DOHH2 (cell line): ENCODE measurements around the gene FLCN.

Experiments used
- H3F3A ChIP-seq: fragments of 200-600 bp; sonication (generic), shearing (Covaris generic); 2 replicates; pipeline ENCODE4 v1.6.0; 2016; ENCODE audit warnings: antibody characterized with exemption, mild to moderate bottlenecking; ENCODE audit not compliant: control insufficient read depth, insufficient read depth
- H3K27ac ChIP-seq: fragments of 200-600 bp; sonication (generic); 2 replicates; pipeline ENCODE4 v1.5.1; 2014; ENCODE audit warnings: low read depth, mild to moderate bottlenecking, low read length, moderate library complexity
- H3K27me3 ChIP-seq: fragments of 200-600 bp; sonication (generic); 2 replicates; pipeline ENCODE4 v1.6.1; 2014; ENCODE audit warnings: mild to moderate bottlenecking, low read length, mixed read lengths; ENCODE audit not compliant: control insufficient read depth
- H3K36me3 ChIP-seq: fragments of 200-600 bp; sonication (generic); 2 replicates; pipeline ENCODE4 v1.6.1; 2014; ENCODE audit warnings: mild to moderate bottlenecking, low read length, moderate library complexity, mixed read lengths; ENCODE audit not compliant: control insufficient read depth
- H3K4me1 ChIP-seq: fragments of 200-600 bp; sonication (generic); 2 replicates; pipeline ENCODE4 v1.6.1; 2014; ENCODE audit warnings: mild to moderate bottlenecking, low read length, mixed read lengths; ENCODE audit not compliant: control insufficient read depth
- H3K4me2 ChIP-seq: fragments of 200-600 bp; sonication (generic); 2 replicates; pipeline ENCODE4 v1.6.0; 2014; ENCODE audit warnings: mild to moderate bottlenecking, low read length, moderate library complexity
- H3K4me3 ChIP-seq: fragments of 200-600 bp; sonication (generic); 2 replicates; pipeline ENCODE4 v1.5.1; 2014; ENCODE audit warnings: mild to moderate bottlenecking, low read length, mixed read lengths
- H3K79me2 ChIP-seq: fragments of 200-600 bp; sonication (generic); 2 replicates; pipeline ENCODE4 v1.6.1; 2014; ENCODE audit warnings: mild to moderate bottlenecking, low read length, mixed read lengths; ENCODE audit not compliant: control insufficient read depth
- H3K9me2 ChIP-seq: fragments of 200-600 bp; sonication (generic); replicated peaks from 2 replicates; pipeline ENCODE4 v1.6.1; 2014; ENCODE audit warnings: mild to moderate bottlenecking, low read length, mixed read lengths; ENCODE audit not compliant: control insufficient read depth
- H3K9me3 ChIP-seq: fragments of 200-600 bp; sonication (generic); 2 replicates; pipeline ENCODE4 v1.6.1; 2014; ENCODE audit warnings: antibody characterized with exemption, low read length, mixed read lengths; ENCODE audit not compliant: control insufficient read depth, insufficient read depth
- H4K20me1 ChIP-seq: fragments of 200-600 bp; sonication (generic); 2 replicates; pipeline ENCODE4 v1.6.0; 2014; ENCODE audit warnings: low read depth, mild to moderate bottlenecking, antibody characterized with exemption, low read length, moderate library complexity; ENCODE audit not compliant: control insufficient read depth, insufficient read depth
- CTCF ChIP-seq: fragments of 200-600 bp; sonication (generic); IDR thresholded peaks from one replicate; pipeline ENCODE4 v1.5.1; 2014; ENCODE audit warnings: antibody characterized with exemption, mild to moderate bottlenecking, low read depth, low read length; ENCODE audit not compliant: poor library complexity, severe bottlenecking
- EZH2phosphoT487 ChIP-seq: fragments of 200-600 bp; sonication (generic); IDR thresholded peaks from 2 replicates; pipeline ENCODE4 v1.6.1; 2017; ENCODE audit warnings: borderline replicate concordance, mild to moderate bottlenecking, antibody characterized with exemption, low read length, moderate library complexity, mixed read lengths

FLCN gene

GRCh38 chr17:17228521-17229279 lies 8.3 kb downstream of the FLCN start:
- Histone ChIP-seq H3K27ac (no peak overlapping the region), H3K4me3 (no peak overlapping the region), H3K27me3 (no peaks in the 10 kb centered on the region), H3K4me1 (no peaks in the 10 kb centered on the region), H3K9me3 (no peaks in the 10 kb centered on the region), H3K36me3 (peaks cover 22% of the 10 kb centered on the region), H4K20me1 (no peaks in the 10 kb centered on the region), H3K79me2 (no peaks in the 10 kb centered on the region), H3K4me2 (no peak overlapping the region), H3F3A (no peaks in the 10 kb centered on the region), H3K9me2 (no peaks in the 10 kb centered on the region)
- no peak for TF ChIP-seq EZH2phosphoT487

- Histone ChIP-seq H3K4me1 (no peaks in the 10 kb centered on the region), H3K4me3 (no peak overlapping the region), H3K9me3 (no peaks in the 10 kb centered on the region), H3K36me3 (peaks cover 27% of the 10 kb centered on the region), H3K4me2 (no peak overlapping the region), H3K27ac (no peak overlapping the region), H3K79me2 (no peaks in the 10 kb centered on the region), H3K9me2 (no peaks in the 10 kb centered on the region), H4K20me1 (no peaks in the 10 kb centered on the region), H3K27me3 (no peaks in the 10 kb centered on the region), H3F3A (no peaks in the 10 kb centered on the region)
- TF ChIP-seq CTCF = no peak
- TF ChIP-seq EZH2phosphoT487 = no peak
These were observed 9.1 kb downstream of the FLCN start for GRCh38 chr17:17227608-17228520.

DNA sequence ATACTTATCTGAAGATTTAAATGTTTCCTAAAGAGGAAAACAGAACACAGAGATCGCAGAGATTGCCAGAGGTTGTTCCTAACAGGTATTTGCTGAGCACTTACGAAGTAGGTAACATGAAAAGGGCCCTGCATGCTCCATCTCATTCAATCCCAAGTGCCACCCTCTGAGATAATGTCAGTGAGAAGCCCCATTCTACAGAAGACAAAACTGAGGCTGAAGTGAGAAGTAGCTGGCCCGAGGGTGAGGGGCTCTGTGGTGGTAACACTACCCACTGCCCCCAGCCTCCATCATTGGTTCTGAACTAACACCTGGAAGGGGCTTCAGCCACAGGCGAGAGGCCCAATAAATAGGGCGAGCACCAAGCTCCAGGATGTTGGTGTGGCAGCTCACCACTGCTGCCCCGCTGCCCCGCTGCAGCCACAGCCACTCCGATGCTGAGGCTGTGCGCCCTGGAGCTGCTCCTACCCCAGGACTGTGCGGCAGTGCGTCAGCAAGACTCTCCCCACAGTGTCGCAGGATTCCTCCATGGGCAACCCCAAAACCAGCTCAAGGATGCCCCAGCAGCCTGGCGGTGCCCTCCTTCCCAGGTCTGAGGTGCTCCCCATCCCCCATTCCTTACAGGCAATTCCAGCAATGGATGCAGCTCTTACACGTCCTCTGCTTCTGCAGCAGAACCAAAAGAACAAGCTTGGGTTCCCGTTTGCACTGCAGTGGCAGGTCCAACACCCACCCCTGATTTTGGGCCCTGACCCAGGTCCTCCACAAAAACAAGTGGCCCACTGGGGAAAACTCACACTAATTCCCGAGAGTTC lies 10.3 kb downstream of the FLCN start:
- TF ChIP-seq CTCF (no peak), EZH2phosphoT487 (no peak)
- Histone ChIP-seq H3K36me3 (peaks cover 26% of the 10 kb centered on the region), H3K27ac (no peak overlapping the region), H3K4me2 (no peak overlapping the region), H4K20me1 (no peaks in the 10 kb centered on the region), H3K27me3 (no peaks in the 10 kb centered on the region), H3K9me3 (no peaks in the 10 kb centered on the region), H3K79me2 (no peaks in the 10 kb centered on the region), H3K4me1 (no peaks in the 10 kb centered on the region), H3K9me2 (no peaks in the 10 kb centered on the region), H3K4me3 (no peak overlapping the region), H3F3A (no peaks in the 10 kb centered on the region)
